Measurements from ENCODE around the gene CEP89. TPM values are rescaled to one million over a fixed set of nuclear protein-coding genes. Genes with fewer than 3 reads are reported as not detected.
"Not testable (repeated sequence)": the region's sequence is repeated elsewhere in the genome, so short reads cannot be mapped to it uniquely, and the experiment has no call there.

Gene CEP89
- total RNA-seq, 1 experiment from 2014 or later: 18.6 TPM

DNA sequence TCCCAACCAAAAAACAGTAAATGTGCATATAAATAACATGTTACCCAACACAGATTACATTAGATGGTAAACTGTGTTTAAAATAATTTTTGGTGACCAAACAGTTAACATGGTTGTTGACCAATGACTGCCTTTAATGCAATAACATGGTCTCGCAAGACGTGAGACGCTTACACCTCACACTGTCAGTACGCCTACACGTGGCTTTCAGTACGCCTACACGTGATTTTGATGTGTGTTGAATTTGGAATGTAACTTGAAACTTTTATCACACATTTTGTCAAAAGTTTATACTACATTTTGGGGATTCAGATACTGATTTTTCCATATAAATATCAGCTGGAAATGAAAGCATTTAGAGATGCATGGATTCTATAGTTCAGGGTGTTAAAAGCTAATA, 134.2 kb downstream of the CEP89 start:
- no peak overlapping the region for H3K4me3 ChIP-seq (ENCODE audit: insufficient read depth, low read depth, low read length)
- H3K27me3 ChIP-seq (ENCODE audit: control insufficient read depth, insufficient read depth, low read length): no peaks in the 10 kb centered on the region
- no peak for DNase-seq
- H3K36me3 ChIP-seq (replicated peaks; ENCODE audit: control insufficient read depth, insufficient read depth, low read length): no peaks in the 10 kb centered on the region

DNA sequence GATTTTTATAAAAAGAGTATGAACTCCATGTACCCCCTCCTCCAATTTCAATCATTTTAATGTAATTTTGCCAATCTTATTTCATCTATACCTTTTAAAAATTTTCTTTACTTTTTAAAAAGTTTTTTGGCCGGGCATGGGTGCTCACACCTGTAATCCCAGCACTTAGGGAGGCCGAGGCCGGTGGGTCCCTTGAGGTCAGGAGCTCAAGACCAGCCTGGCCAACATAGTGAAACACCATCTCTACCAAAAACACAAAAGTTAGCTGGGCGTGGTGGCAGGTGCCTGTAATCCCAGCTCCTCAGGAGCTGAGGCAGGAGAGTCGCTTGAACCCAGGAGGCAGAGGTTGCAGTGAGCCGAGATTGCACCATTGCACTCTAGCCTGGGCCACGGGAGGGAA, 138.4 kb downstream of the CEP89 start:
- not testable (repeated sequence) for H3K36me3 ChIP-seq (replicated peaks; ENCODE audit: control insufficient read depth, insufficient read depth, low read length); H3K27me3 ChIP-seq (ENCODE audit: control insufficient read depth, insufficient read depth, low read length); H3K4me3 ChIP-seq (ENCODE audit: insufficient read depth, low read depth, low read length); DNase-seq

DNA sequence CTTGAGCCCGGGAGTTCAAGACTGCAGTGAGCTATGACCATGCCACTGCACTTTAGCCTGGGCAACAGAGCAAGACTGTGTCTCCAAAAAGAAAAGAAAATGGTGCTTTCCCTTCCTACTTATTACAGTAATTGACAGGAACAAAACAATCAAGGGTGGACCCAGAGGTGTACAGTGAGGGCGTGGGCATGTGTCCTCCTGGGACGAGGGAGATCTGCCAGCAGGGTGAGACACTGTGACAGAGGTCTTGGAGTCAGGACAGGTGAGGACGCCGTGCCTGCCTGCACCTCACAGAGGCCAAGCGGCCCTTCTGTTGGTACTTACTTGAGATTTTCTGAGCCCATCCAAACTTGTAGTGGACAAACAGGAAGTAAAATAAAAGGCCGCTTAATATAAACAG, 138.9 kb downstream of the CEP89 start:
- not testable (repeated sequence) for DNase-seq; H3K27me3 ChIP-seq (ENCODE audit: control insufficient read depth, insufficient read depth, low read length); H3K36me3 ChIP-seq (replicated peaks; ENCODE audit: control insufficient read depth, insufficient read depth, low read length); H3K4me3 ChIP-seq (ENCODE audit: insufficient read depth, low read depth, low read length)

DNA sequence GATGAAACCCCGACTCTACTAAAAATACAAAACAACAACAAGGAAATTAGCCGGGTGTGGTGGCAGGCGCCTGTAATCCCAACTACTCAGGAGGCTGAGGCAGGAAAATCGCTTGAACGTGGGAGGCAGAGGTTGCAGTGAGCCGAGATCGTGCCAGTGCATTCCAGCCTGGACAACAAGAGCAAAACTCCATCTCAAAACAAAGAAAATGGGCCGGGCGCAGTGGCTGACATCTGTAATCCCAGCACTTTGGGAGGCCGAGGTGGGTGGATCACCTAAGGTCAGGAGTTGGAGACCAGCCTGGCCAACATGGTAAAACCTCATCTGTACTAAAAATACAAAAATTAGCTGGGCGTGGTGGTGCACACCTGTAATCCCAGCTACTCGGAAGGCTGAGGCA, 139.7 kb downstream of the CEP89 start:
- not testable (repeated sequence) for H3K4me3 ChIP-seq (ENCODE audit: insufficient read depth, low read depth, low read length); DNase-seq; H3K36me3 ChIP-seq (replicated peaks; ENCODE audit: control insufficient read depth, insufficient read depth, low read length); H3K27me3 ChIP-seq (ENCODE audit: control insufficient read depth, insufficient read depth, low read length)

DNA sequence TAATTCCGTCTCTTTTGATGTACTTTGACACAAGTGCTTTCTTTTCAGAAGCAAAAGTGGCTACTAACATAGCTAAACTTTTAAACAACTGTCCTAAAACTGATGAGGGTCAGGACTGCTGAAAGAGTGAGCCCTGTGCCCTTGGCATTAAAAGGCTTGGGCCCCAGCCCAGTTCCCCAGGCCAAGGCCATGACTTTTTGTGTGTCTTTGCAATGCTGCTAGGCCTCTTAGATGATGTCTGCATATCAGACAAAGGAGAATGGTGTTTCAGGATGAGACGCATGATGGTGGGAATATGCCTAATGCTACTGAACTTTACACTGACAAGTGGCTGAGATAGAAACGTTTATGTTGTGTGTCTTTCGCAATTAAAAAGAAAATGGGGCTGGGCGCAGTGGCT, 140.1 kb downstream of the CEP89 start:
- no peak for DNase-seq

DNA sequence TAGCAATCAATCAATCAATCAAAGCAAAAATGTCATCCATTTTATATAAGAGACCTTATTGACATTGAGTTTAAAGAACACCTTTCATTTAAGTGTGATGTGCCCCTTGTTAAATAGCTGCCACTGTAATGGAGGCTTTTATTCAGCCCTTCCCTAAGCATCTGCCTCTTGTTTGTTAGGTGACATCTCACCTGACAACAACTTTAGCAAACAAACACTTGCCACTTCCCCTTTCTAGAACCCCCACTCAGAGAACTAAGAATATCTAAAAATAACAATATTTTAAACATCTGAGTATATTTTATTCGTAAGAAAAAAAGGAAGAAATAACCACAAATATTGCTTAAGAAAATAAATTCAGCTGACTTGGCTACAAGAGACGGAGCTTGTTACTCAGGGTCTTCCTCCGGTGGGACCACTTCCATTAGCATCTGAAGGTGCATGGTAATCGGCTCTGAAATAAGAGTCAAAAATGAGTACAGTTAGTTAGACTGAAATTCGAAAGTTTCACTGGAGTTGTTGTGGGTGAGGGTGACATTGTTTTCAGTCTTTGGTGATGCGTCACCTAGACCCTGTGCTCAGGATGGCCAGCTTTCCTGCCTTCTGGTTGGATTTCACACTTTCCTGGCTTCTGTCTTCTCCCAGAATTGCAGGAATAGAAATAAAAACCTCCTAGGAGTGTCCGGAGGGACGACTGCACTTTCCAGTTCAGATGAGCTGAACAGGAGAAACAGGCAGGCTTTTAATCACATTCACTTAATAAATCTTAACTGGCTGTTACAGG, 141.3 kb downstream of the CEP89 start:
- no peak for DNase-seq
- no peak overlapping the region for H3K4me3 ChIP-seq (ENCODE audit: insufficient read depth, low read depth, low read length)
- H3K36me3 ChIP-seq (replicated peaks; ENCODE audit: control insufficient read depth, insufficient read depth, low read length): no peaks in the 10 kb centered on the region
- H3K27me3 ChIP-seq (ENCODE audit: control insufficient read depth, insufficient read depth, low read length): no peaks in the 10 kb centered on the region

More for the DNA sequence above, 140.1 kb downstream of the CEP89 start:
- no peaks in the 10 kb centered on the region for H3K36me3 ChIP-seq (replicated peaks; ENCODE audit: control insufficient read depth, insufficient read depth, low read length)
- no peaks in the 10 kb centered on the region for H3K27me3 ChIP-seq (ENCODE audit: control insufficient read depth, insufficient read depth, low read length)
- H3K4me3 ChIP-seq (ENCODE audit: insufficient read depth, low read depth, low read length): no peak overlapping the region

DNA sequence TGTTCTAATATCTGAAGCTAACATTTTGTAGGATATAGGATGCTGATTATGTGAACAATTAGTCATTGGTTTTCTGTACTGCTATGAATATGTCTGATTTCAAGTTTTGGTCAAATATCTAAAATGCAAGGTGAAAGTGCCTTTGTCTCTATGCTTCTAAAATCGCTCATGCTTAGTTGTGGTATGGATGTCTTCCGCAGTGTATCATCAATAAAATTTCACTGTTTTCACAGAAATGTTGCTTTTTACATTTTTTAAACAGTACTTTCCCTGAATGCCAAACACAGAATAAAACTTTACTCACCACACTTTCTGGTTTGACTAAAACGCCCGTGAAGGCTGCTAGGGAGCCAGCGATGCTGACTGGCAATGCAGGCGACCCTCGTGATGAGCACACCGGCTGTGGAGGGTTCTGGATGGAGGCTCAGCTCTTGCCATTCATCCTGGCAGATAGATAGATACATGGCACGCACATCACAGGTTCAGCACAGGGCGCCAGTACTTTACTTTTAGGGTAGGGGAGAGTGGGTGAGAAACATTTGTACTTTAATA, 142.3 kb downstream of the CEP89 start:
- H3K27me3 ChIP-seq (ENCODE audit: control insufficient read depth, insufficient read depth, low read length): no peaks in the 10 kb centered on the region
- DNase-seq: no peak
- no peaks in the 10 kb centered on the region for H3K36me3 ChIP-seq (replicated peaks; ENCODE audit: control insufficient read depth, insufficient read depth, low read length)
- H3K4me3 ChIP-seq (ENCODE audit: insufficient read depth, low read depth, low read length): no peak overlapping the region

DNA sequence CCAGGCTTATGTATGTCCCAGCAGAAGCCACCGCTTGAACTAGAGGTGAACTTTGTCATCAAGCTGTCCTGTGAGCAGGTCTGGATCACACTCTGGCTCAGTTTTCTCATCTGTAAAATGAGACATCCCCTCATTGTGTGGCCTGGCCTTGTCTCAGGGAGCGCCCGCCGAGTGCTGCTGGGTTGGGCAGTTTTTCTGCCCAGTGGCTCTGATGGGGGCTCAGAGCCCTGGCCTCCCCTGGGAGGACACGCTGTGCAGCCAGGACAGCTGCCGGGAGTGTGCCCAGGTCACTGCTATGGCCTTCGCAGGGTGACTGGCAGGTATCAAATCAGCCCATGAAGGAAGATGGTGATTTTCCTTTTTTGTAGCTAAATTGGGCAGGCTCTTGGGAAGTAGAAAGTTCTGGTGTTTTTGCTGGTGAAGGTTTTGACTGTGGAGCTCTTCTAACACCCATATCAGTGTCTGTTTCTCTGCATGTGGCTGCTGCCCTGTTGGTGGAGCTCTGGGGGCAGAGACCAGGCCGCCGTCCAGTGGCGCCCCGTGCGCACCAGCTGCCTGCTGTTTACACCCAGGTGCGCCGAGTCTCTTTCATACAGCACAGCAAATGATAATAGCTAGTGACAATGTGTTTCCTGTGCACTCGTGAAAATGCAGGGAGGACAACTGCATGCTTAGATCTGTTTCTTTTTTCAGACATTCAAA, 143.0 kb downstream of the CEP89 start:
- Histone ChIP-seq H3K27me3 (ENCODE audit: control insufficient read depth, insufficient read depth, low read length) (no peaks in the 10 kb centered on the region), H3K4me3 (ENCODE audit: insufficient read depth, low read depth, low read length) (no peak overlapping the region)
- DNase-seq: no peak

DNA sequence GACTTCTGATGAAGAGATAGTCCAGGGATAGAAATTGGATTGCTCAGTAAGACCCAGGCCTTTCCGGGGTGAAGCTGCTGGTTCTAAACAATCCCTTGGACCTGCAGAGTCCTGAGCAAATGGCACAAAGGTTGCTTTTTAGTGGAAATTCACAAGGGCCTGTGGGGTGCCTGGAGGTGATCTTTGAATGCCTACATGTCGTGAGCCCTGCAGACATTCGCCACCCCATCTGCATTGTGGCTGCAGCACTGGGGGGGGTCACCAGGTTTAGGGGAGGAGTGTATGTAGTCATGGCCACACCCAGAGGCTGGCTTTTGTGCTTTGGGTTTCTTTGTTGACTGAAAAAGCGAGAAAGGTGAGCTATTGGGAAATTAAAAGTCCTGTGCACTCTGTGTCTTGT, 143.6 kb downstream of the CEP89 start:
- no peaks in the 10 kb centered on the region for H3K36me3 ChIP-seq (replicated peaks; ENCODE audit: control insufficient read depth, insufficient read depth, low read length)
- H3K4me3 ChIP-seq (ENCODE audit: insufficient read depth, low read depth, low read length): no peak overlapping the region
- H3K27me3 ChIP-seq (ENCODE audit: control insufficient read depth, insufficient read depth, low read length): no peaks in the 10 kb centered on the region
- DNase-seq: peak; percentile 79

More for the DNA sequence above, 143.0 kb downstream of the CEP89 start:
- H3K36me3 ChIP-seq (replicated peaks; ENCODE audit: control insufficient read depth, insufficient read depth, low read length): no peaks in the 10 kb centered on the region

Other genes with a start within 250 kb of the CEP89 start
- gene SLC7A9, start 102.2 kb downstream of the CEP89 start, total RNA-seq (2014; rRNA removed; shearing (Covaris generic)): not detected in 2 replicates
- 3.3 and 11.7 TPM in 2 replicates for gene FAAP24, start 284 bp upstream of the CEP89 start, total RNA-seq (2014; rRNA removed; shearing (Covaris generic))
- gene RHPN2, start 92.9 kb upstream of the CEP89 start, total RNA-seq (2014; rRNA removed; shearing (Covaris generic)): 26.6 and 27.0 TPM in 2 replicates
- gene GPATCH1, start 109.2 kb upstream of the CEP89 start, total RNA-seq (2014; rRNA removed; shearing (Covaris generic)): 5.5 and 6.5 TPM in 2 replicates
- gene WDR88, start 160.2 kb upstream of the CEP89 start, total RNA-seq (2014; rRNA removed; shearing (Covaris generic)): not detected in 2 replicates
- gene LRP3, start 222.4 kb upstream of the CEP89 start, total RNA-seq (2014; rRNA removed; shearing (Covaris generic)): 54.8 and 57.7 TPM in 2 replicates